HCT116 (cell line): ENCODE data around the gene DUSP3.

Source experiments
- CTCF ChIP-seq, 3 experiments: fragments of 200-600 bp in 1 of 3; sonication (generic) in 1 of 3; IDR thresholded peaks in 2 of 3; conservative IDR thresholded peaks in 1 of 3; 2 replicates each; pipeline ENCODE4 v1.5.1; 2012 to 2017; ENCODE audit warnings: low read depth in 2 of 3, low read length in 2 of 3, antibody characterized with exemption in 1 of 3, borderline replicate concordance in 1 of 3, control low read depth in 1 of 3, mild to moderate bottlenecking in 1 of 3, mixed read lengths in 1 of 3, mixed run types in 1 of 3, moderate library complexity in 1 of 3; ENCODE audit not compliant: insufficient read depth in 1 of 3
- RAD21 ChIP-seq: IDR thresholded peaks from 2 replicates; pipeline ENCODE4 v1.6.1; 2012; ENCODE audit warnings: low read depth, mild to moderate bottlenecking

- no peak for TF ChIP-seq RAD21
- no peak for TF ChIP-seq CTCF (IDR thresholded peaks at IDR 0.05 in 2 of 3, conservative IDR thresholded peaks at IDR 0.05 in 1 of 3; ENCODE audit: borderline replicate concordance in 1 of 3, insufficient read depth in 1 of 3, low read depth in 2 of 3, low read length in 2 of 3)
These were observed 5.7 kb downstream of the DUSP3 start for GRCh38 chr17:43772877-43773648.
